Tibial nerve (tissue), 4 donors: ENCODE data around the gene DISC1. TPM values are rescaled to one million over a fixed set of nuclear protein-coding genes. Genes with fewer than 3 reads are reported as not detected.
"Not testable (repeated sequence)": the region's sequence is repeated elsewhere in the genome, so short reads cannot be mapped to it uniquely, and the experiment has no call there.

Experiments used
- DNase-seq, 2 donors: peaks; one replicate each; pipeline ENCODE4 v3.0.0-alpha.2; 2019; ENCODE audit warnings: low spot score in 2 of 2
- H3K27ac ChIP-seq, 4 donors: fragments of 200-600 bp; sonication (generic) in 3 of 4; one replicate each; pipeline ENCODE4 v1.5.1; 2017 to 2019; ENCODE audit warnings: mild to moderate bottlenecking in 1 of 4
- H3K27me3 ChIP-seq, 2 donors: fragments of 200-600 bp; sonication (generic) in 1 of 2; one replicate each; pipeline versions ENCODE4 v1.5.1 to v1.6.0; 2017 to 2019
- H3K36me3 ChIP-seq, 3 donors: fragments of 200-600 bp; sonication (generic); one replicate each; pipeline ENCODE4 v1.5.1; 2018 to 2019
- H3K4me1 ChIP-seq, 4 donors: fragments of 200-600 bp; sonication (generic) in 3 of 4; one replicate each; pipeline ENCODE4 v1.5.1; 2017 to 2019
- H3K4me3 ChIP-seq, 4 donors: fragments of 200-600 bp; sonication (generic) in 3 of 4; one replicate each; pipeline ENCODE4 v1.5.1; 2017 to 2019; ENCODE audit warnings: mild to moderate bottlenecking in 1 of 4, moderate library complexity in 1 of 4
- H3K9me3 ChIP-seq, 4 donors: fragments of 200-600 bp; sonication (generic) in 3 of 4; one replicate each; pipeline ENCODE4 v1.5.1; 2017 to 2019
- CTCF ChIP-seq, 5 experiments: fragments of 200-600 bp in 3 of 5; fragments of 450-650 bp in 2 of 5; sonication (generic) in 3 of 5; IDR thresholded peaks; one replicate each; pipeline ENCODE4 v1.5.1; 2016 to 2019; ENCODE audit warnings: antibody characterized with exemption in 5 of 5, mild to moderate bottlenecking in 3 of 5, moderate library complexity in 2 of 5
- EP300 ChIP-seq, 2 donors: sonication (generic); formaldehyde crosslinking; IDR thresholded peaks; one replicate each; pipeline ENCODE4 v1.6.1; 2017; ENCODE audit warnings: antibody characterized with exemption in 2 of 2, mild to moderate bottlenecking in 1 of 2
- POLR2A ChIP-seq, 2 donors: fragments of 450-650 bp; IDR thresholded peaks; one replicate each; pipeline ENCODE4 v1.6.1; 2017; ENCODE audit warnings: antibody characterized with exemption in 2 of 2, mild to moderate bottlenecking in 2 of 2, moderate library complexity in 2 of 2
- WGBS, 2 donors: methylation state at CpG; one replicate each; pipeline ENCODE4 v1.1.5; 2018; 5-methylcytosine and 5-hydroxymethylcytosine counted together
- total RNA-seq, 4 donors: library from RNA; depleted of rRNA; stranded (reverse); fragments of >200 nt; gene quantifications; one replicate each; pipeline ENCODE4 v1.1.0, GENCODE V29; 2016

DISC1 gene
- total RNA-seq, 4 donors from 2014 or later, result 29.9 to 39.0 (median 32.7) TPM

- Histone ChIP-seq H3K27me3 (no peaks in the 10 kb centered on the region), H3K27ac (no peak overlapping the region), H3K36me3 (peaks cover 0 to 7% (median 0%) of the 10 kb centered on the region in 3 donors), H3K4me1 (no peaks in the 10 kb centered on the region), H3K9me3 (peaks cover 0 to 6% (median 0%) of the 10 kb centered on the region in 4 donors), H3K4me3 (no peak overlapping the region)
- DNase-seq, result no peak
- 75 to 86% methylated on average over 4 of the region's 4 CpGs for WGBS, 2 donors
- TF ChIP-seq EP300 (IDR thresholded peaks at IDR 0.05) (no peak), CTCF (IDR thresholded peaks at IDR 0.05) (no peak), POLR2A (IDR thresholded peaks at IDR 0.05) (no peak)
Measured at GRCh38 chr1:231903586-231904081, 277.0 kb downstream of the DISC1 start.

GRCh38 chr1:231907310-231907709, 280.7 kb downstream of the DISC1 start:
- WGBS, 2 donors, result 95 to 96% methylated on average over 2 of the region's 2 CpGs
- not testable (repeated sequence) for H3K27me3 ChIP-seq, H3K36me3 ChIP-seq, H3K27ac ChIP-seq, H3K4me1 ChIP-seq, H3K4me3 ChIP-seq, DNase-seq, H3K9me3 ChIP-seq

- no peaks in the 10 kb centered on the region for H3K9me3 ChIP-seq
- H3K36me3 ChIP-seq, result no peaks in the 10 kb centered on the region
- H3K4me3 ChIP-seq, result no peak overlapping the region
- 70 to 75% methylated on average over 7 of the region's 7 CpGs for WGBS, 2 donors
- H3K4me1 ChIP-seq, result peaks cover 0 to 12% (median 3%) of the 10 kb centered on the region in 4 donors
- TF ChIP-seq POLR2A (IDR thresholded peaks at IDR 0.05) (no peak), CTCF (IDR thresholded peaks at IDR 0.05) (no peak), EP300 (IDR thresholded peaks at IDR 0.05) (no peak)
- no peaks in the 10 kb centered on the region for H3K27me3 ChIP-seq
- DNase-seq, result no peak
- H3K27ac ChIP-seq, result no peak overlapping the region
Measured at GRCh38 chr1:231913493-231913892, 286.9 kb downstream of the DISC1 start.

GRCh38 chr1:231918239-231919015, 291.8 kb downstream of the DISC1 start:
- 54 to 67% methylated on average over 6 of the region's 6 CpGs for WGBS, 2 donors
- Histone ChIP-seq H3K4me3 (no peak overlapping the region), H3K4me1 (peaks cover 0 to 37% (median 12%) of the 10 kb centered on the region in 4 donors), H3K27me3 (no peaks in the 10 kb centered on the region), H3K36me3 (no peaks in the 10 kb centered on the region), H3K27ac (peak overlapping the region in 2 of 4 donors; percentile 20 to 81), H3K9me3 (no peaks in the 10 kb centered on the region)
- TF ChIP-seq POLR2A (IDR thresholded peaks at IDR 0.05) (no peak), EP300 (IDR thresholded peaks at IDR 0.05) (no peak), CTCF (IDR thresholded peaks at IDR 0.05) (no peak)
- no peak for DNase-seq

GRCh38 chr1:231919239-231919885, 292.8 kb downstream of the DISC1 start:
- no peak for DNase-seq
- H3K36me3 ChIP-seq, result no peaks in the 10 kb centered on the region
- WGBS, 2 donors, result 21 to 39% methylated on average over 4 of the region's 4 CpGs
- peak overlapping the region; percentile 54 to 81 (median 62) for H3K27ac ChIP-seq
- TF ChIP-seq POLR2A (IDR thresholded peaks at IDR 0.05) (no peak), EP300 (IDR thresholded peaks at IDR 0.05) (no peak), CTCF (IDR thresholded peaks at IDR 0.05) (no peak)
- H3K9me3 ChIP-seq, result no peaks in the 10 kb centered on the region
- H3K4me1 ChIP-seq, result peaks cover 0 to 46% (median 12%) of the 10 kb centered on the region in 4 donors
- H3K4me3 ChIP-seq, result no peak overlapping the region
- H3K27me3 ChIP-seq, result no peaks in the 10 kb centered on the region
